Measurements from ENCODE around the gene DPP6.
"Not testable (repeated sequence)": the region's sequence is repeated elsewhere in the genome, so short reads cannot be mapped to it uniquely, and the experiment has no call there.

DPP6 gene

DNA sequence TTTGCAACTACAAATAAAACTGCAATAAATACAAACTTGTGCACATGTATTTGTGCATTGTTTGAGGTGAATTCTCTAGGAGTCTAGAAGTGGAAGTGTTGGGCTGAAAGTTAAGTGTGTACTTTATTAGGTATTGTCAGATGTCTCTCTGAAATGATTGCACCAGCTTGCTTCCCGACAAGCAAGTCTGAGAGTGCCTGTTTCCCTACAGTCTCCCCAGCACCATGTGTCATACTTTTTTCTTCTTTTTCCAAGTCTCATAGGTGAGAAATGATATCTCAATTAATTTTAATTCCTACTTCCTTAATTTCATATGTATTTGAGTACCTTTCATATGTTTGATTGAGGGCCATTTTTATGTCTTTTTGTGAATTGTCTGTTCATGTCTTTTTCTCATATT, 614.6 kb downstream of the DPP6 start:
- DNase-seq (ENCODE audit: low read depth): no peak

DNA sequence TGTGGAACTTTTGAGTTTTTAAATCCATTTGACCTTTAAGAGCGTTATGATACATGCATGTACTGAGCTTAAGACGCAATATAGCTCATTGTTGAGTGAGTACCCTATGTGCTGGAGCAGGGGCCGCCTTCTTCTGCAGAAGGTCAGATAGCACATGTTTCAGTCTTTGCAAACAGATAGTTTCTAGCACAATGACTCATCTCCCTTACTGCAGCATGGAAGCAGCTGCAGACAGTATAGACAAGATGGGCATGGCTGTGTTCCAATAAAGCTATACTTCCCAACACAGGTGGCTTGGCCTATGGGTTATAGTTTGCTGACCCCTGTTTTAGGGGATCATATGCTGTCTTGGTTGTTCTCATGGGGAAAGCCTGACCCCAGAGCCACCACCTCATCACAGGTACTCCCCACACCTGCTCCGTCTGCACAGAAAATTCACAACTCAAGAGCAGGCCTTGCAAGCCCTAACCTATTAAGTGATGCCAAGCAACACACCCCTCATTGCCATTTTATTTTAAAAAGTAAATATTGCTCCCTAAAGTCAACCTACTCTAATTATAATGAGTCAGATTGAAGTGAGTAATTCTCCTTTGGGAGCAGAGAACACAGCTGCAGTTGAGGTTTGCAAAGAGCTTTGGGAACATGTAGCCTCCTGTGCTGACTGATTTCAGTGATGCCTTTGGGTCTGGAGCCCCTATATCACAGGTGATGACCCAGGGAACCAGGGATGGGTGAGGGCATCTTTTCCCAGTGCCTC, 620.6 kb downstream of the DPP6 start:
- DNase-seq (ENCODE audit: low read depth): no peak

DNA sequence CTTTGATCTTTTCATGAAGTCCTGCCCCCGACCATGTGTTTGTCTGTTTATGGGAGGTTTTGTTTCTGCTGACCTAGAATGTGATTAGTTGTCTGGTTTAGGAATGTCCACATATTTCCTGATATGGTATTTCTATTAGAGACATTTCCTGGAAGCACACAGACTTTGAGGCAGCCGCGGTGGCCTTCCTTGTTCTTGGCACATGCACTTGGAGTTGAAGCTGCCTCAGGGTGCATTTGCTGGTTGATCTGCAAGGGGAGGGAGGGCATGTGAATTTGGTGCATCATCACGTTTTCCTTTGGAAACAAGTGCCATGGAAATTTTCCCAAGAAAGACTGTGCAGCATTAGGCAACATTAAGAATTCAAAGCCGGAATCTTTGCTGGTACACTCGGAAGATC, 622.0 kb downstream of the DPP6 start:
- DNase-seq (ENCODE audit: low read depth): no peak

DNA sequence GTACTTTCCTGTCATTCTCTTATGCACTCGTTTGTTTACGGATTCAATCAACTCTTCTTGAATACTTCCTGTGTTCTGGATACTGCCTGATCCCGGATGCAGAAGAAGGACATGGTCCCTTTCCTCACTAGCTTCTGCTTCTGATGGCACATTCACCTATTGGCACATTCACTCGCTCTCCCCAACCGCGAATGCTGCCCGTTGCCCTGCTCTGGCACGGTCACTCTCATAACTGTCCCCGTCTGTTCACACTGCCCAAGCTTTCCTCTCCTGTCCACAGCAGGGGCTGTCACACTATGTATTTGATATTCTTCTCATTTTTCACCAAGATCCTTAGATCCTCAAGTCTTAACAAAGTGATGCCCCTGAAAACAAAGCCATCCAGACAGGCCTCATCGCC, 623.4 kb downstream of the DPP6 start:
- no peak for DNase-seq (ENCODE audit: low read depth)

DNA sequence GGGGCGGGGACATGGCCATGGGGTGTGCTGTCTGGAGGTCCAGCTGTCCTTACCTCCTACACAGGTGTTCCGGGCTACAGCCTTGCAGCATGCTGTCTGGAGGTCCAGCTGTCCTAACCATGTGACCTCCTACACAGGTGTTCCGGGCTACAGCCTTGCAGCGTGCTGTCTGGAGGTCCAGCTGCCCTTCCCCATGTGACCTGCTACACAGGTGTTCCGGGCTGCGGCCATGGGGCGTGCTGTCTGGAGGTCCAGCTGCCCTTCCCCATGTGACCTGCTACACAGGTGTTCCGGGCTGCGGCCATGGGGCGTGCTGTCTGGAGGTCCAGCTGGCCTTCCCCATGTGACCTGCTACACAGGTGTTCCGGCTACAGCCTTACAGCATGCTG, 623.8 kb downstream of the DPP6 start:
- DNase-seq (ENCODE audit: low read depth): not testable (repeated sequence)

DNA sequence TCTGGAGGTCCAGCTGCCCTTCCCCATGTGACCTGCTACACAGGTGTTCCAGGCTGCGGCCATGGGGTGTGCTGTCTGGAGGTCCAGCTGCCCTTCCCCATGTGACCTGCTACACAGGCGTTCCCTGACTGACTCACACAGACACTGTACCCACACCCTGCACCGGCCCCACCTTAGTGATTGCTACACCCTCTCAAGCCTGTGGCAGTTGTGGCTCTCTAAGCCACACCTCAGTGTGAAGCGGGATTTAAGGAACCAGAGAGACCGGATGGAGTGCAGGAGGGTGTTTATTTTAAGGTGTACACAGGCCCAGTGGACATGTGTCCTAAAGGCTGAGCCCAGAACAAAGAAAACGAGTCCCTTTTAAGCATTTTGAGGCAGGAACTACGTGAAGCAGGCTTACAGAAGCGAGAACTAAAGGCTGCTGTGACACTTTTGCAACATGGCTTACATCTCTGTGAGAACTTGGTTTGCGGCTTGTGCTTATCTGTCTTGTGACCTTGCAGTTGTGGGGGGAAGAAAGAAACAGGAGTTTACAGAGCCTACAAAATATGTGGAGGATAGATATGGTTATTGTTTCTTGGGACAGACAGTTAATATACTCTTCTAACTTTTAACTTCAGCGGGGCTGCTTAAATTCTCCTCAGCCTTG, 624.4 kb downstream of the DPP6 start:
- no peak for DNase-seq (ENCODE audit: low read depth)

DNA sequence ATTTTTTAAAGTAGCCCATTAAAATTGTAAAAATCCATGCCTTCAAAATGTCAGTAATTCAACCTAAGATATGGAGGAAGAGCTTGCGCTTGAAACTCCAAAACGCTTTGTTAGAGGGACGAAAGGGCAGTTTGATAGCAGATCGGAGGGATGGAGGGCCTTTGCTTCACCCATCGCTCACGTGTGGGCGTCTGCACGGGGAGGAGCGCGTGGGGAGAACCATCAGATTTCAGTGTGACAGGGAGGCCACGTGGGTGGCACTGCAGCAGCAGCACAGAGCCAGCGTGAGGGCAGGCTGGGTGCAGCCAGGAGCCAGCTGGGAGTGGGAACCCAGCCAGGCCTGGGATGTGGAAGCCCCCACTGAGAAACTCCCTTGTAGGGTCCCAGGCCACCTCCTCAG, 625.3 kb downstream of the DPP6 start:
- DNase-seq (ENCODE audit: low read depth): no peak

DNA sequence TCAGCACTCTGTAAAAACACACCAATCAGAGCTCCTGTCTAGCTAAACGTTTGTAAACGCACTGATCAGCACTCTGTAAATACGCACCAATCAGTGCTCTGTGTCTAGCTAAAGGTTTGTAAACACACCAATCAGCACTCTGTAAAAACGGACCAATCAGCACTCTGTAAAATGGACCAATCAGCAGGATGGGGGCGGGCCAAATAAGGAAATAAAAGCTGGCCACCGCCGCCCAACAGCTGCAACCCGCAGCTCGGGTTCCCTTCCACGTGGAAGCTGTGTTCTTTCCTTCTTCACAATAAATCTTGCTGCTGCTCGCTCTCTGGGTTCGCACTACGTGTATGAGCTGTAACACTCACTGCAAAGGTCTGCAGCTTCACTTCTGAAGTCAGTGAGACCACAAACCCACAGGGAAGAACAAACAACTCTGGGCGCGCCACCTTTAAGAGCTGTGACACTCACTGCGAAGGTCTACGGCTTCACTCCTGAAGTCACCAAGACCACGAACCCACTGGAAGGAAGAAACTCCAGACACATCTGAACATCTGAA, 625.9 kb downstream of the DPP6 start:
- not testable (repeated sequence) for DNase-seq (ENCODE audit: low read depth)

DNA sequence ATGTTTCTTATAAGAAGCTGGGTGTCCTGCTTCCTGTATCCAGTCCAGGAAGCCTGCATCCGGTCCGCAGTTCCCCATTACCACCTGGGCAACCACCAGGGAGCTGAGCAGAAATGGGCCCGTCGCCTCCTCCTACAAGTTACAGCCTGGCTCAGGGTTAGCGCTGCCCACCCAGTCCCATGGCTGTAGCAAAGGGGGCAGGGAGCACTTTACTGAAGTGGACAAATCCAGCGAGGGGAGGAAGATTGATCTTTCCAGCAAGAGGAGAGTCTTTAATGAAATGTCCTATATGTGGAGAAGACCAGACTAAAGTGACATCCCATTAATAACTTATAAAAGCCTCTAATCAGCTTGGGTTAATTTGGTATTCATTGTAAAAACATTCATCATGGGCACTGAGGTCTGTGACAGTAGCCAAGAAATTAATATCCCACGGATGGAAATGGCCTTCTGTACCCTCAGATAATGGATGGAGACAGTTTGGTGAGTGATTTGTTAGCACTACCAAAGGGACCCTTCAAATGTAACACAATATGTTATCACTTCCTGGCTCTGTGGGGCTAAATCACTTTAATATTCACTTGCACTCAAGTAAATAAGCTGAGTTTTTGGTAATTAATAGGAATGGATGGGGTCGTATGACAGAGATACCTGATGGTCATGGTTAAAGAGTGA, 627.3 kb downstream of the DPP6 start:
- no peak for DNase-seq (ENCODE audit: low read depth)

DNA sequence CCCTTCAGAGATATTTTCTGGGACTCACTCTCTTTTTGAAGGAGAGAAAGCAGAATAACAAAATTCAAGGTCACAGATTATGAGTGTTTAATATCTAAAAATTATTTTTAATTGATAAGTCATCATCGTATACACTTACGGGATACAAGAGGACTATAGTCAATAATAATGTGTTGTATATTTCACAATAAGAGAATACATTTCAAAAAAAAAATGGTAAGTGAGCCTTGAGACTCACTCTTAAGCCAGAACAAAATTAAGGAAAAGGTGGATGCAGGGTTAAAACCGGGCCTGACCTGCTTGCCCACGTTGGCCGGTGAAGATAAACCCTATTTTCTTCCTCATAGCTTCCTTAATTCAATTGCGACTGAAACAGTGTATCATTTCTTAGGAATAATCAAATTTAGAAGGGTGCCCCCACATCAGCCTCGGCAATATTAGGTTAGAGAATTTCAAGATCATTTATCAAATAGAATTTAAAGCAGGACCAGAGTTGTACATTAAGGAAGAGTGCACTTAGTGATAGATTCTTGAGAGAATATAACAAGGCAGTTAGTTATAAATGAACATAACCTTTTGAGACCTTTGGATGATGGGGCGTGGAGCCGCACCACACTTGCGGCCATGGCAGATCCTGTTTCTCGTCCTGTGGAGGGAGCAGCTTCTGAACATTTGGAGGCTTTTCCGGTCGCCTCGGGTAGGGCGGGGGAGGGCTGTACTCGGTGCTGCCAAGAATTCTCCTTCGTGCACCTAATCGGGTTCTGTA, 628.9 kb downstream of the DPP6 start:
- DNase-seq (ENCODE audit: low read depth): no peak

DNA sequence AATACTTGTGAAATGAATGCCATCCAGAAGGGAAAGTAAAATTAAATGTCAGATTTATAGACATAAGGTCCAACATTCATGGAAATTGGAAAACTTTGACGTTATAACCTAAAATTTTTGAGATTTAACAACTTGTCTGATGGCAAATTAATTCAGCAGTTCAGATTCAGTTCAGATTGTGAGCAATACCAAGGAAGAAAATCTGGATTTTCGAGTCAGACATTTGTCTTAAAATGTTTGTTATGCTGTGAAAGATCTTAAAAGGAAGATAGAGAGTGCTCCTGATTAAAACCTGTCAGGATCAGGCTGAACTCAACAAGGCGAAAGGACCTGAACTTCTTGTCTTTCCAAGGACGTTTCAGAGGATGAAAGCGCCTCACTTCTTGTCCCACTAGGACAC, 629.8 kb downstream of the DPP6 start:
- no peak for DNase-seq (ENCODE audit: low read depth)

DNA sequence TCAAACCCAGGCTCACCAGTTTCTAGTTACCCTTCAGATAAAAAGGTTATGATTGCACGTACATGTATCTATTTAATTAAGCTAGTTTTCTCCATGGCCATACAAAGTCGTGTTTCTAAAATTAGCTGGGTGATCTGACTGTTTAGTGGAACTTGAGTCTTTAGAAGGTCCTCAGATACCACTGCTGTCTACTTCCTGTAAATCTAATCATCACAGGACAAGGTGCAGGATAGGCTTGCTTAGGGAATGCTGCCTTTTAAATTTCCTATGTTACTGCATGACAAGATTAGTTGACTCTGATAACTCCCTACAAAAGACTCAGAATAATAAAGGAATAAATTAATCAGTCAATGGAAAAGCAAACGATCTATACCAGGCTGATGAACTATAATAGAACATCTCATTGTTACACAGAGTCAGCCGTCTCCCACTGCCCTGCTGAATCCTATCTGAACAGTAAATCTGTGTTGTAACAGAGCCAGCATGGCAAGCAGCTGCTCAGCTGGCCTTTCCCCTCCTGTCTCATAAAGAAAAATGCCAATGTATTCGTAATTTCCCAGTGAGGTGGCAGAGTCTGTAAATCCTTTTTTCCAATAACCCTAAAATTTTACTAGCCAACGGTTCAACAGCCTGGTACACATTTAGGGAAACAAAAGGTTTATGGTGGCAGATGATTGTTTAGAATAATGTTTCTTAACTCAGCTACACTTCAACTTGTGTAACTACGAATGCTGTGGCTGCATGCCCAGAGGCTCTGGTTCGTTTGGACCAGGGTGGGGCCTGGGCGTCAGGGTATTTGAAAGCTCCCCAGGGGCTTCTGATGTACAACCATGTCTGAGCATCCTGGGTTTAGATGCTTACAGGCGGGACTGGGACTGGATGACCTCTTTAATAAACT, 632.7 kb downstream of the DPP6 start:
- DNase-seq (ENCODE audit: low read depth): no peak

DNA sequence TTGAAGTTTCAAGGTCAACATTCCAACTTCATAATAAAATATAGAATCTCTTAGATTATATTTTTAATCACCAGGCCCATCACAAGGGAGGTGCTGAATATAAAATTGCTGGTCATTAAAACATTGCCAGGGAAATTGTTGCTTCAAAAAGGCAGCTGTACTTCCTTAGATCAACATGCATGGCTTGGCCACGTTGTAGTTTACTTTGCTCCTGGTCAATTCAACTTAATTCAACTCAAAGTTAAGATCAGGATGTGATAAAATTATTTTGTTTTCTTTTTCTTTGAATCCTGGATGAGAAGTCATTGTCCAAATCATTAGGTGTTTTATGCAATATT, 633.3 kb downstream of the DPP6 start:
- DNase-seq (ENCODE audit: low read depth): no peak

DNA sequence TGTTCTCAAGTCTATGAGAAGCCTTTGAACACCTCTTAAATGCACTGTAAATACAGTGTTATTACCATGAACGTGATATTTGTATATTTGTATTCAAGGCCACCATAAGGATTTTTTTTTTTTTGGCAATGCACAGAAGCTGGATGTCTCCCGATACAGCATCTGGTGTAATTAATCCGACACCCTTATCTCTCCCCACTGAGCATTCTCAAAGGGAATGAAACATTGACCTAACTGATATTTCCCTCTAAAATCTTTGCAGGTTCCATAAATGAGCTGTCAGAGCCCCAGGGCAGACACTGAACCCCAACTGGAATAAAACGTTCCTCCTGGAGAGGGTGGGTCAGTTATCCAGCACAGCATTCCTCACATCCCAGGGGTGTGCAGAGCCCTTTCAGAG, 634.1 kb downstream of the DPP6 start:
- no peak for DNase-seq (ENCODE audit: low read depth)

DNA sequence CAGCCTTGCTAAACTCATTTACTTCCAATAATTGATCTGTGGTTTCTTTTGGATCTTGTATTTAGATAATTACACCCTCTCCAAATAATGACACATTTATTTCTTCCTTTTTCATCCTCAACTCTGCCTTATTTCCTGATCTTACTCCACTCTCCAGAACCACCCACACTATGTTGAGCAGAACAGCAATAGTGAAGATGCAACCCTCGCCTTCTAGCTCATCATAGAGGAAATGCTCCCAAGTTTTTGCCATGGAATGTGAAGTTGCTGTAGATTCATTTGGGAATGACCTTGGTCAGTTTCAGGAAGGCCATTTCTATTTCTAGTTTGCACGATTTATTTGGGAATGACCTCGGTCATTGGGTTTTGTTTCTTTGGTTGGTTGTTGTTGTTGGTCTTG, 636.8 kb downstream of the DPP6 start:
- DNase-seq (ENCODE audit: low read depth): no peak

DNA sequence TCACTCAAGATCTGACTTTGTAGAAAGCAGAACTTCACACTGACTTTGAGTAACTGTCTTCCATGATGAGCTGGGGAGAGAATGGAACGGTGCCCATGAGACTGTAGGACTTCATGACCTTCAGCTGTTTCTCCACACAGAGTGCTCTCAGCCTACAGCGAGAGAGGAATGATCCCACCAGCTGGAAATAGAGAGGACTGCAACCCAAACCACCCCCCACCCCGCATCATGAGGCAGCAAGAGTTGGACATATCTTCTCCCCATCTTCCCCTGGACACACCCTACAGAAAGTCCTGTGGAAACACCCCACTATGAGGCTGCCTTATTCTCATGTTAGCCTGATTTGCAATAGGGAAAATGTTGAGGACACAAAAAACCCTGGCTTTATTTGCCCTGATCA, 638.2 kb downstream of the DPP6 start:
- DNase-seq (ENCODE audit: low read depth): no peak

DNA sequence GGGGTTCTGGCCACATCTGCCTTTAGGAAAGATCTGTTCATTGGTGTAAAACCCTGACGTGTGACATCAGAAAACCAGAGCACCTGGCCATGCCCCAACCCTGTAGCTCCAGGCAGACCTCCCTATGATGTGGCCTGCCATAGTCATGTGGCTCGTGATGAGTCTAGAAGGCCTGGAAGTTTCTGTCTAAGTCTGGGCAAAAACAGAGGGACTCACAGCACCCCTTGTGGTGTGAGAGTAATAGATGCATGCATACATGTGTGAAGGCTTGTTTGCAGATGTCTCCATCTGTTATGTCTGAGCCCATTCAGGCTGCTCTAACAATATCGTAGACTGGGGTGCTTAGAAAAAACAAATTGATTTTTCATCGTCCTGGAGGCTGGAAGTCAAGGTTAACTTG, 641.5 kb downstream of the DPP6 start:
- no peak for DNase-seq (ENCODE audit: low read depth)

DNA sequence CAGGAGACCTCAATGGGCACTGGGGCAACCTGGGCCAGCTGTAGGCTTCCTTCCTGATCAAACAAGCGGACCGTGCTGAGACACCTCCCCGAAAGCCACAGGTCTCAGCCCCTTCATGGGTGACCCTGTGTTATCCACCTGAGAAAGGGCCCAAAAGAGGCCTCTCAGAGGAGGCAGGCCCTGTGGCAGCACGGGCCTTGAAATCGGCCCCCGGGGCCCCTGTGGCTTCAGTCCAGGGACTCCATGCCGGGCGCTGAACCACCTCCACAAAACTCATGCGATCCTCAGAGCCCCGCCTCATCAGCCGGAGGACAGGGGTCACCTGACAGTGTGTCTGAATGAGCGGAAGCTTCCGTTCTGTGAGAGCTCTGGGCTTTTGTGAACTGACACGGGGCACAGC, 643.6 kb downstream of the DPP6 start:
- no peak for DNase-seq (ENCODE audit: low read depth)

DNA sequence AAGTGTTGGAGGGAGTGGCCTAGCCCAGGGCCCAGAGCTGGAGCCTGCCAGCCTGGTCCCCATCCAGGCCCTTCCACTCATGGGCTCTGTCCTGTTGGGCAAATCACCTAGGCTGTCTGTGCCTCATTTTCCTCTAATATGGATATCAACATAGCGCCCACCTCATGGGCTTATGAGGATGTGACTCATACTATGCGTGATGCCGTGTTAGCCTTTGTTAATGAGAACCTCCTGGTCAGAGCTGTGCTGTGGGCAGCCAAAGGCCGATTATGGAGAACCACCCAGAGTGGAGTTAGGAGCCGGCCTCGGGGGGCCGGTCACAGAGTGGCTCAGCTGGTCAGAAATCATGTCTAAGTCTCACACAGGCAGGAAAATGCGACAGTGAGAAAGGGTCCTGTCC, 644.4 kb downstream of the DPP6 start:
- no peak for DNase-seq (ENCODE audit: low read depth)

DNA sequence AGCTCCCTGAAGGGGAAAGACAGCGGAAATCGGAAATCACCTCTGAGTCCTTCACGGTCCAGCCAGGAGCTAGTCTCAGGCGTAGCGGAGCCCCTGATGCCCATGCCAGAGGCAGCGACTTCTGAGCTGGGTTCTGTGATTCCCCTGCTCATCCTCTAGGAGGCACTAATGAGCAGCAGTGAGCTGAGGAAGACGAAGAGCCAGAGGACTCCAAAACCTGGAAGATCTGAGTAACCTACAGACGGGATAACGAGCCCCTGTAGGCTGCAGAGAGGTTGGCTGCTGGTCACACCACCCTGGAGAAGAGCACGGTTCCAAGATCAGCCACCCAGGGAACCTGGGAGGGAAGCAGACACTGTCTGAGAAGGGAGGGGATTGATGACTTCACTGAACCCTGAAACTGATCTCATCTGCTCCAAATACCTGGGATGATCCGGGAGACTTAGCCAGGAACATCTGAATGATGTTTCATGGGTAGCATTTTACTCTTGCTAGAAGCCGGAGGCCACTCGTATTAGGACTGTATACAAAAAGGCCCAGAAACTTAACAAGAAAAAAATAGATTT, 646.6 kb downstream of the DPP6 start:
- DNase-seq (ENCODE audit: low read depth): no peak

DNA sequence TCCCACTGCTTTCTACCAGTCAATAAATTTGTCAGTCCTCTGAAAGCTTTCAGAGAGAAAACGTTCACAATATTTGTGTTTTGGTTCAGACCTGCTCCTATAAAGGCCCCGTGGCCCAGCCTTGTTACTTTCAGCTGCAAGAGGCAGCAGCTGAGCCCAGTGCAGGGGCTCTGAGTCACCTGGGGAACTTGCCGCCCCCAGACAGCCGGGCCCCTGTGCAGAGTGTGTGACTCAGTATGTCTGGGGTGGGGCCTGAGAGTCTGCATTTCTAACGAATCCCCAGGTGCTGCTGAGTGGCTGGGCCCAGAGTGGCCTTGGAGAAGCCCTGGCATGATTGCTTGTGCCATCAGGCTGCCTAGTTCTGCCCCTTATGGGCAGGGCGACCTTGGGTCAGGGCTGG, 647.2 kb downstream of the DPP6 start:
- no peak for DNase-seq (ENCODE audit: low read depth)

Data from activated gamma-delta T cell treated with anti-CD3 and anti-CD28 coated beads, Interleukin-2, amount 50 U/mL, for 16 hours (primary cell).